Activated CD4-positive, alpha-beta T cell treated with anti-CD3 and anti-CD28 coated beads for 4 hours (primary cell): ENCODE data around the gene CHAMP1.
"Not testable (repeated sequence)": the region's sequence is repeated elsewhere in the genome, so short reads cannot be mapped to it uniquely, and the experiment has no call there.

ENCODE experiments used
- DNase-seq, 2 donors: peaks; one replicate each; pipeline ENCODE4 v3.0.0-alpha.2; 2020

CHAMP1 gene

DNA sequence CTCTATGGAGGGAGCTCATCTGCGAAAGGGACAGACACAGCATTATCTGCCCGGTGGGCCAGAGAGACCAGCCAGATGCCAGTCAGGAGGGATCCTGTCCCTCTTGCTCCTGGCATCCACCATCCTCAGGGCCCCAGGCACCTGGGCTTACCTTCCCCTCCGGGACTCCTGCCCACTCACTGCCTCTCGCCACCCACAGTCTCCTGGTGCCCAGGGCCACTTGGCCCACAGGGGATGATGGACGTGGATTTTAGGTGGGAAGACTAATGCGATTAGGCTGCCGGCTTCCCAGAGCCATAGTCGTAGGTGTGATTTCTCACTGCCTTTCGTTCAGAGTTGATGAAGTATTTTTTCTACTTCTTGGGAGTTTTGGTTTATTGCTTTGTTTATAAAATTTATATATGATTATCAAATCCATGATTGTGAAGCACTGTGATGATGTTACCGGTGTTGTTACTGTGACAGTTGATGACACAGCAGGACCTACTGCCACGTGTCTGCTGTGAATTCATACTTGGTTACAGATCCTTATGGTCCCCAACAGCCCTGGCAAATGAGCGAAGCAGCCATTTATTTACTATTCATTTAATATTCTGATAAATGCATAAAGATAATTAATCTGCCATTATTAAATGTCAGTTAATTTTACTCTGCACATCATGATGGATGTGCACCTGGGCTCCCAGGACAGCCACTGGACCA is 14.5 kb upstream of the CHAMP1 start:
- no peak for DNase-seq

DNA sequence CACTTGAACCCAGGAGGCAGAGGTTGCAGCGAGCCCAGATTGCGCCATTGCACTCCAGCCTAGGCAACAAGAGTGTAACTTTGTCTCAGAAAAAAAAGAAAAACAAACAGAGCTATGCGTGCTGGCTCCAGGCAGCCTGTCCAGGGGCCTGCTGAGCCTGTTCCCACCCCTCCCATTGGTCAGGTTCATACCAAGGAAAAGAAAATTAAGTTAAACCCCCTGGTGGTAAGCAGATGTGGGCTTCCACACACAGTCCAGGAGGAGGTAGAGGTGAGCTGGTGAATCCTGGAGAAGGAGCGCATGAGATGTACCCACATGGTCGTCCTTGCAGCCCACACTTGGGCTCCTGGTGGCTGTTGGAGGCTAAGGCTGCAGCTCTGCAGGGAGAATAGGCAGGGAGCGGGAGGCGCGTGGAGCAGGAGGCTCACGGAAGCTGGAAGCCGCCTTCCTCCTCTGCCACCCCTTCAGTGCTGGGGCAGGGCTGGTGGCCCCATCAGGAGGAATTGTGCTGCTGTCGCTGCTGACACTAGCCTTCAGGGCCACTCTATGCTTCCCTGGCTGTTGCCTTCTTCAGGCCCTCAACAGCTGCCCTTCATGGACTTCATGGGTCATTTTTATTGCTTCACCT is 10.5 kb upstream of the CHAMP1 start:
- no peak for DNase-seq

DNA sequence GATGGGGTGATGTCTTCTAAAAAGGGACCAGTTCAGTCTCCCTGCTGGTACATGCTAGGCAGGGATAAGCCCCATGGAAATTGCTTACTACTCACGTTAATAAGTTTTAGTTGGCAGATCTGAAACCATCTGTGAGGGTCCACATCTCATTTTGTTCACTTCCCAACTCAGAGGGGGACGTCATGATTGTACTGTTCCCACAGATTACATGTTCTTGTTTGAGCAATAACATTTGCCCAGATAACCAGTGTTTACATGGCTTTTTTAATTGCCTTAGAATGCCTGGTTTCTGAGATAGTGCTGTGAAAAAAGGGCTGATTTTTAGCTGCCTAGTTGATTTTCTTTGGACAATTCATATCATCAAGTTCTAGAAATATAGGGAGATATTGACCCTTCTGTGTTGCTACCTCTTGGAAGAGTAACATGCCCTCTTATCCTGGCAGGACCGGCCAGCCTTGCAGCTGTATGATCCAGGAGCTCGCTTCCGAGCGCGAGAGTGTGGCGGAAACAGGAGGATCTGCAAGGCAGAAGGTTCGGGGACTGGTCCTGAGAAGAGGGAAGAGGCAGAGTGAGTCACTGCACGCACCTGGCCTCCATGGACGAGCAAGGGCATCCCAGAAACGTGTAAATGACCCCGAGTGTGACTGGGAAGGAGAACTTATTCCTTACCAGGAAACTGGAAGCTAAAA is 9.8 kb upstream of the CHAMP1 start:
- no peak for DNase-seq

GRCh38 chr13:114309086-114309485 is 5.2 kb upstream of the CHAMP1 start:
- no peak for DNase-seq

DNA sequence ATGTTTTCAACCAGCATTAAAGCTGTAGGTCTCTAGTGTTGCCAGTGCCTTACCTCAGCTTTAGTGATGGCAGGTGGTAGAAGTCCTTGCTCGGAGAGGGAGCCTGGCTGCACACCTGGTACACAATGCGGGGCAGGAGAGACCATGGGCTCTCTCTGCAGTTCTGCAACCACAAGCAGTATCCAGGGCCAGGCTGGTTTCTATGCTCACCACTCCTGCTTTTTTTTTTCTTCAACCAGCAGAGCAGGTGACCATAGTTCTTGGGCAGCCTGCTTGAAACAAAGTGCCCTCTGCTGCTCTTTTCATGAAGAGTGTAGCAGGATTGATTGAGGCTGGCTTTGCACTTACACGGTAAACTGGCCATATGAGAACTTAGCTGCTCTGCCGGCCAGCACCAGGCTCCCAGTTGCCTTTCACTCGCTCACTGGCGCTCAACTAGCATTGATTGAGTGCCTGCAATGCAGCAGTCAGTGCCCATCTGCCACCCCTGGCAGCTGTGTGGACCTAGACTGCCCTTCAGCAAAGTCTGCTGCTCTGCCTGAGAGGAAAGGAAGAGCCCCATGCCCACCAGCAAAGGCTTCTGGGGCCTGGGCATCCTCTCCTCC is 4.4 kb upstream of the CHAMP1 start:
- DNase-seq, result no peak

GRCh38 chr13:114310956-114311355 is 3.3 kb upstream of the CHAMP1 start:
- no peak for DNase-seq

- no peak for DNase-seq
Measured at GRCh38 chr13:114311387-114311786, 2.9 kb upstream of the CHAMP1 start.

DNA sequence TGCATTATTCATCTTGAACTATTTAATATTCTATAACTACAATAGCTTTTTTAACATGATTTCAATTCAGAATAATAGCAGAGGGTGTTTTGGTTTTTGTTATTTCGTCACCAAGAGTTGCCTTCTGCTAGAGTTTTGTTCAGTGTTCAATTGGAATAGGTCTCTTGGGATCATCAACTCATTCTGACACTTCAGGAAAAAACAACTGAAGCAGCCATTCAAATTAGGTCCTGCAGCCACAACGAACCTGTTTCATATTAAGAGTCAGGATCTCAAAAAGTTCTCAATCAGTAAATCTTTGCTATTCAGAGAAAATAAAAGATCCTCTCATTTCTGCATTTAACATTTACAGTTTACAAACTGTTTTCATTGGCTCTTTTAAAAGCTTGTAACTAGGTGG is 2.4 kb upstream of the CHAMP1 start:
- DNase-seq, result no peak

DNA sequence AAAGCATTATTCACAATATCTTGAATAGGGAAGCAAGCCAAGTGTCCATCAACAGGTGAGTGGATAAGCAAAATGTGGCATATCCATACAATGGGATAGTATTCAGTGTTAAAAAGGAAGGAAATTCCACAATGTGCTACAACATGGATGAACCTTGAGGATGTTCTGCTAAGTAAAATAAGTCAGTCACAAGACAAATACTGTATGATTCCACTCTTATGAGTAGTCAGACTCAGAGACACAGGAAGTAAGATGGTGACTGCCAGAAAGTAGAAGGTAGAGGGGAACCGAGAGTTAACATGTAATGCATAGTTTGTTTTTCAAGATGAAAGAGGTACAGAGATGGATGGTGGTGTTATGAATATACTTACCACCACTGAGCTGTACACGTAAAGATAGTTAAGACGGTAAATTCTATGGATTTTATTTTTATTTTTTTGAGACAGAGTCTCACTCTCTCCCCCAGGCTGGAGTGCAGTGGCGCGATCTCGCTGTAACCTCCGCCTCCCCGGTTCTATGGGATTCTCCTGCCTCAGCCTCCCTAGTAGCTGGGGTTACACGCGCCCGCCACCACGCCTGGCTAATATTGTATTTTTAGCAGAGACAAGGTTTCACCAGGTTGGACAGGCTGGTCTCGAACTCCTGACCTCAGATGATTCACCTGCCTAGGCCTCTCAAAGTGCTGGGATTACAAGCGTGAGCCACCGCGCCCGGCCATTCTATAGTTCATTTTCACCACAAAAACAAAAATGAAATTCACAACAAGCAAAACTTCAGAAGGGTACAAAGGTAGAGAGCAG is 1.0 kb upstream of the CHAMP1 start:
- DNase-seq, result peak in 1 of 2 donors; percentile 8

GRCh38 chr13:114315074-114315785 is 927 bp downstream of the CHAMP1 start:
- no peak for DNase-seq

DNA sequence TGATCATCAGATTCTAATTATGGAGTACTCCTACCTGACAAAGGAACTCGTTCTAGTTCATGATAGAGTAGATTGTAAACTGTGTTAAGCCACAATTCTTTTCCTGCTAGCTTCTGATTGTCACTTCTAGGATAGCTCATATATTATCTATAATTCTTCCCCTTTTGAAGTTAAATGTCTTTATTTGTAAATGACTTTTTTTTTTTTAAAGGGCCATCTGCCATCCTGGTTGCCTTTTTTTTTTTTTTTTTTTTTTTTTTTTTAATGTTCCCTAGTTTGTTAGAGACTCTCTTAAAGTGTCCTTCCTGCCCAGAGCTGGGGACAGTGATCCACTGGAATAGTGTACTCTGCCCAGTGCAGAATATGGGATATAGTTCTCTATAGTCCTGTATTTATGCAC is 4.3 kb downstream of the CHAMP1 start:
- no peak for DNase-seq

- no peak for DNase-seq
Measured at GRCh38 chr13:114319441-114319913, 5.2 kb downstream of the CHAMP1 start.

GRCh38 chr13:114320065-114320464 is 5.8 kb downstream of the CHAMP1 start:
- DNase-seq, result no peak

- DNase-seq, result no peak
Measured at GRCh38 chr13:114321256-114321655, 7.0 kb downstream of the CHAMP1 start.

DNA sequence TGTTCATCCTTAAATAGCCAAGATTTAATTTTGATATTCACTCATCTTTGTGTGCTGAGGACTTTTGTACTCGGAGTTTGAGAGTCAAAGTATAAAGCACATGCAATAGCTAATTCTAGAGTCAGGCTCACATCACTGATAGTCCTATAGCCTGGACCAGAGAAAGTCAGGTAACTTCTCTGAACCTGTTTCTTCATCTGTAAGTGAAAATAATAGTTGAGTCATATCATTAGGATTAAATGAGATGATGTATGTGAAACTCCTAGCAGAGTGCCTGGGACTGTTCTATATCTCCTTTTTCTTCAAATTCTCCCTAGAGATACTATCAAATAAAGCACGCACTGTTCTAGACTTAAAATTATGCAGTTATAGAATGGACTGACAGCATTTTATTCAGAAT is 9.0 kb downstream of the CHAMP1 start:
- no peak for DNase-seq

DNA sequence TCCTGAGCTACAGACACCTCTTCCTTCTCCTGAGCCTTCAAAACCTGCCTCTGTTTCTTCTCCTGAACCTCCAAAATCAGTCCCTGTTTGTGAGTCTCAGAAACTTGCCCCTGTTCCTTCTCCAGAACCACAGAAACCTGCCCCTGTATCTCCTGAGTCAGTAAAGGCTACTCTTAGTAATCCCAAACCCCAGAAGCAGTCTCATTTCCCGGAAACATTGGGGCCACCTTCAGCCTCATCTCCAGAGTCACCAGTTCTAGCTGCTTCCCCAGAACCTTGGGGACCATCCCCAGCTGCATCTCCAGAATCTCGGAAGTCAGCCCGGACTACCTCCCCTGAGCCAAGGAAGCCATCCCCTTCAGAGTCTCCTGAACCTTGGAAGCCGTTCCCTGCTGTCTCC is 10.0 kb downstream of the CHAMP1 start:
- DNase-seq, result no peak

DNA sequence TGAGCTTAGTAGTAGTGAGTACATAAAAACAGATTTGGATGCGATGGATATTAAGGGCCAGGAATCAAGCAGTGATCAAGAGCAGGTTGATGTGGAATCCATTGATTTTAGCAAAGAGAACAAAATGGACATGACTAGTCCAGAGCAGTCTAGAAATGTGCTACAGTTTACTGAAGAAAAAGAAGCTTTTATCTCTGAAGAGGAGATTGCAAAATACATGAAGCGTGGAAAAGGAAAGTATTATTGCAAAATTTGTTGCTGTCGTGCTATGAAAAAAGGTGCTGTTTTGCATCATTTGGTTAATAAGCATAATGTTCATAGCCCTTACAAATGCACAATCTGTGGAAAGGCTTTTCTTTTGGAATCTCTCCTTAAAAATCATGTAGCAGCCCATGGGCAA is 11.4 kb downstream of the CHAMP1 start:
- no peak for DNase-seq

GRCh38 chr13:114328034-114328433 is 13.7 kb downstream of the CHAMP1 start:
- no peak for DNase-seq

DNA sequence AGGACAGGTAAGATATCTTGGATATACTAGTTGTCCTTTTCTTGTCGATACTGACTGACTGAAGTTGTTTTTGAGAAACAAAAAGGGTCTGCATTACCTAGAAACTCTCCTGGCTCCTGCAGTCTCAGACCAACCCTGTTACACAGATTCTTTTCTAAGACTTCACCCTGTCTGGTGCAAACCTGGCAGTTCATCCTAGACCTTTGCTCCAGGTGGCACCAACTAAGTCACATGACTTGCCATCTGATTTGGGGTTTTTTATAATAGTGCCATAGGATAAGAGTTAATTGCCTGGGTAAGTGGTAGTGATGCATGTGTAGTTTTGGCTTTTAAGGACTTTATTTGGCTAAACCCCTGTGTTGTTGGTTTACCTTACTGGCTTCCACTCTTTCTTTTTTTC is 14.3 kb downstream of the CHAMP1 start:
- no peak for DNase-seq

DNA sequence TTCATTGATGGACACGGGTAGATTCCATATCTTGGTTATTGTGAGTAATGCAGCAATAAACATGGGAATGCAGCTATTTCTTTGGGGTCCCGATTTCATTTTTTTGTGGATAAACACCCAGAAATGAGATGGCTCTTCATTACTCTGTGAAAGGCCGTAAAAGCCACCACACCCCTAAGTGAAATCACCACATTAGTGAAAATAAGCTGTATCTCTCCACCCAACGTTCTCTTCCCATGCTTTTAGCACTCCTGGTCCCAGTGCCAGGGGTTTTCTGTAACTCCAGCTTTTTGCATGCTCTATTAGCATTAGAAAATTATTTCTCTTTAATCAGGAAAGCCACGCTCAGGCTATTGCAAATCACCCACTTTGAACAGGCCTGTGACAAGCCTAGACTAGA is 15.8 kb downstream of the CHAMP1 start:
- no peak for DNase-seq

GRCh38 chr13:114333881-114334280 is 19.6 kb downstream of the CHAMP1 start:
- not testable (repeated sequence) for DNase-seq
